Stimulated activated CD4-positive, alpha-beta T cell treated with anti-CD3 and anti-CD28 coated beads, Interleukin-15, amount 100 ng/mL, for 24 hours (primary cell): ENCODE measurements around the gene MEIKIN.
A peak's percentile ranks its signal among the peaks of the same experiment; 100 is the strongest.

Experiments used
- DNase-seq: peaks from one replicate; pipeline ENCODE4 v3.0.0-alpha.2; 2020

The MEIKIN gene

GRCh38 chr5:131973089-131973712, 27.7 kb upstream of the MEIKIN start:
- DNase-seq = no peak

GRCh38 chr5:131968396-131968954, 23.0 kb upstream of the MEIKIN start:
- DNase-seq = no peak

GRCh38 chr5:131966551-131966950, 21.1 kb upstream of the MEIKIN start:
- no peak for DNase-seq

GRCh38 chr5:131965826-131966415, 20.5 kb upstream of the MEIKIN start:
- DNase-seq = no peak

DNA sequence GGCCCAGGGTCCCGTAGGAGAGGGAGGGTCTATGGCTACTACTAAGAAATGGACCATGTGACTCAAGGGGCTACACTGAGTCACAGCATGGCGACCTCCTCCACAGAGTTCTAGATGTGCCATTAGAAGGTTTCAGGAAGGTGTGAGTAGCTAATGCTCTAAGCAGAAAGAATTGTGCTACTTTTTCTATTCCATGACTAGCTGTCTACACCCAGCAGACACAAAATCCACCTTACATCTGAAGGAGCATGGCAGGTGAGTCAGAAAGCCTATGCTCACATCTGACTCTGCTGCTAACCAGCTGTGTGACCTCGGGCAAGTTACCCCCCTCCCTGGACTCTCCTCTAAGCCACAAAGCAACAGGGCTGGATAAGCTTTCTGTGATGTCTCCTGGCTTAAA, 14.4 kb upstream of the MEIKIN start:
- peak; percentile 26 for DNase-seq

DNA sequence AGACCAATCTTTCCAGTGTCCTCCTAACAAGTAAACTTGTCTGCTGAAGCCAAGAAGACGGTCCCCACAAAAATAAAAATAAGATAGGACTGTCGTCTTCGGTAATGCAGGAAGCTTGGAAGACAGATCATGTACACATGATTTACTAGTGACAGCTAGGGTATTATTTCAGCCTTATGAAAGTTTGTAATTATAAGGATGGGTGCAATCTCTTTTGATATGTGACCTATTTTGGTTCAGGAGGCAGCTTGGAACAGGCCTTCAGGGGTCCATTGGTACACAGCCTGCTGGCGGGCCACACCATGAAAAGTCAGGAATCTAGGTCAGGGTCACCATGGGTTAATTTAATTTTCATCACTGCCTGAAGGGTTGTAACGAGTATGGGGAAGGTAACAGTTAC, 13.7 kb upstream of the MEIKIN start:
- no peak for DNase-seq

DNA sequence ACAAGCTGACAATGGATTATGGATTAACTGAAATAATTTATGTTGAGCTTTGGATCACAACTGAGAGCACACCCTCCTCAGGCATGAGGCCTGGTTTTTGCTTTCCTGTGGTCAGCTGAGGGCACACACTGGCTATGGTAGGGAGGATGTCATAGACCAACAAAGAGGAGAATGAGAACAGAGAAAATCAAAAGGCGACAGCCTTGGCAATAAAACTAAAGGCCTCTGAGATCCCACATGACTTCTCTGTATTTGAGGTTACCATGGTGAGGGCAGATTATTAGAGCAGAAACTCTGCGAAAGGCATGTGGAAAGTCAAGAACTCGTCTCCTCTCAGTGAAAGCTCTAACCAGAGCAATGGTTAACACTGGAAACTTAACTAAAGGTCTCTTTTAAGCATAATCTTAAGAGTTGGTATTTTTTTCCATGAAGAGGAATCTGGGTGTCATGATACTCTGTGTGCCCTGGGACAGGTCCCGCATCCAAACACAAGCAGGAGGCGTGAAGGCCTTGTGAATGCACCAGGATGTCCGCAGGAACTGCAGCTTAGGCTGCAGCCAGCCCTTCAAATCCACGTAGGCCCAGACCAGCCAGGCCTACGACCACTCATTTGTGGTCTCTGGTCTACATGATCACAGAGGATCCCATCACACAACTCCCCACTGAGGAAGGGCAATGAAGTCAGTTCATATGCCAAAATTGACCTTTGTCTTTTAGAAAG, 12.4 kb upstream of the MEIKIN start:
- no peak for DNase-seq

GRCh38 chr5:131953969-131954368, 8.5 kb upstream of the MEIKIN start:
- DNase-seq = no peak

GRCh38 chr5:131952301-131952857, 6.9 kb upstream of the MEIKIN start:
- no peak for DNase-seq

DNA sequence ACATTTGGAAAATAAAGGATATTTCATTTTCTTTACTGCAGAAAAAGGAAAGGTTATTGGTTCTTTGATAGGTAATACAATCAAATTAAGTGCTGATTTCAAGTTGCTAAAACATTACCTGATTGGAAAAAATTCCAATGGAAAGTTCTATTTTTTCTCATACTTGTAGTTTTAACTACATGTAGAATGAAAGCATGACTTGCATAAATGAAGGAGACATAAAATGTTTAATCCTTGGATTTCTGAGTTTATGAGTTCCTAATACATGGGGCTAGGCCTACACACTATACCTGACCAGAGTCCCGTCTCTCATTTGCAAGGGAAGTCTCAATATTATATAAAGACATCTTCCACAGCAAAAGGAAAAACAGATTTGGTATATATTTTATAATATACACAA, 5.2 kb upstream of the MEIKIN start:
- no peak for DNase-seq

DNA sequence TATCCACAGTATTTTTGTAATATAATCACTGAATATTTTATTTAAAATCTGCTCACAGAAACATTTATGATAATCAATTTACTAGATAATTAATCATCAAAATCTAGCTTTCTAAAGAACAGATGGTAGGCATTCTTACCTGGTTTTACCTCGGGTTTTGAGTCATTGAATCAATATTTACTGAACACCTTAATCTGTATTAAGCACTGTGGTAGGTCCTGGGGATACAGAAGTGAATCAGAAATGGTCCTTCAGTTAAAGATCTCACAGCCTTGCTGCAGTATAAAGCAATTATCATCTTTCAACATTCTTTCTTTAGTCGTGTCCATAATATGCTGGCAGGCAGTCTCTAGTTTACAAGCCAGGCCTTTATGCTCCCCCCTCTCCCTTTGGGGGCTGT, 2.0 kb upstream of the MEIKIN start:
- no peak for DNase-seq

DNA sequence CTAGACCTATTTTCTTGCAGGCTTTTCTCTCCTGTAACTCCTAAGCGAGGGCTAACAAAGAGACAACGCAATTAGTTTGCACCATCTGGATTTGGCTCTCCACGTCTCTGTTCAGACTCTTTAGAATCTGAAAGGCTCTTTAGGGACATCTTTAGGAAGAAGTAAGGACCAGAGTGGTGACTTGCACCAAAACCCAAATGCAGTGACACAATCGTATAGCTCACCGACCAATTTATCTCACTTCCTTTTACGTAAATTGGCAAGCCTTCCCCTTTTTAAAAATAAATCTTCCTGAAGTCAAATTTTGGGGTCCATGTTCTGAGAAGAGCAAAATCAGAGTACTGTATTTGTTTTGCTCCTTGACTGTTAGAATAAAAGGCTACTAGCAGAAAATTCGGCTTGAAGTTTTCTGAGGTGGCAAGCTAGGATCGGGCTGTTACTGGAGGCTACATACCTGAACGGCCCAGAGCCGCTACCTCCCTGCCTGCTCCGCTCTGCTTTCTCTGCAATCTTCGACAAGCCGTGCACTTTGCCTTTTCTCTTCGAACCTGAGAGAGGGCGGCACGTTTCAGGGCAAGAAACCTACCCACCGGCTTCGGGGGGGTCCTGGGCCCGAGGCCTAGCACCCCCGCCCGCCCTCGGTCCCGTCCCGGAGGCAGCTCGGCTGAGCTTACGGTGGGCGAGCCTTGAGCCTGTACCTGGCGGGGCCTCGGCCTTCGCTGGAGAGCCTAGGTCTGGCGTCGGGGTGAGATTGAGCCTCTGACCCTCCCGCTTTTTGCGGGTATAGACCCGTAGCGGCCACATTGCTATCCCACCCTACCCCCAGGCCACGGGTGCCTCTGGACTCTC, 537 bp downstream of the MEIKIN start:
- DNase-seq = no peak

DNA sequence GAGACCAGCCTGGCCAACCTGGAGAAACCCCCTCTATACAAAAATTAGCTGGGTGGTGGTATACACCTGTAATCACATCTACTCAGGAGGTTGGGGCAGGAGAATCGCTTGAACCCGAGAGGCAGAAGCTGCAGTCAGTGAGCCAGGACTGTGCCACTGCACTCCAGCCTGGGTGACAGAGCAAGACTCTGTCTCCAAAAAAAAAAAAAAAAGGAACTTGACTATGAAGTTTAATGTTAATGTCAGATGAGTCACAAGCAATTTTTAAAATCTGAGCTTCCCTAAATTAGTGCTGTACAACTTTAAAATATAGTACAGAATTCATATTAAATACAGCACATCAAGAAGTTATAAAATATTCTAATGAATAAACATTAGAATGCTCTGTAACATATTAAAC, 1.5 kb downstream of the MEIKIN start:
- no peak for DNase-seq

DNA sequence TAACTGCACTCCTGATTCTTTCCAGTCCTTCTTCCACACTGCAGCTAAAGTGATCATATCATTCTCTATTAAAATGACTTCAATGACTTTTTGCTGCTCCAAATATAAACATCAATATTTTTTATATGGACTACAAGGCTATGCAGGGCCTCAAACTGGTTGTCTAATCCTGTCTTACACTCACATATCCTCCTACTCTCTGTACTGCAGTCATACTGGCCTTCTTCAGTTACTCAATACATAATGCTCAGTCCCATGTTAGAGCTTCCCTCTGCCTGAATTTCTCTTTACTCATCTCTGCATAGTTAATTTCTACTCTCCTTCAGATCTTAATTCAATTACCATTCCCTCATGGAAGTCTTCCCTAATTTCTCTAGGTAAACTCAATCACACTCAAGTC, 3.4 kb downstream of the MEIKIN start:
- DNase-seq = no peak

DNA sequence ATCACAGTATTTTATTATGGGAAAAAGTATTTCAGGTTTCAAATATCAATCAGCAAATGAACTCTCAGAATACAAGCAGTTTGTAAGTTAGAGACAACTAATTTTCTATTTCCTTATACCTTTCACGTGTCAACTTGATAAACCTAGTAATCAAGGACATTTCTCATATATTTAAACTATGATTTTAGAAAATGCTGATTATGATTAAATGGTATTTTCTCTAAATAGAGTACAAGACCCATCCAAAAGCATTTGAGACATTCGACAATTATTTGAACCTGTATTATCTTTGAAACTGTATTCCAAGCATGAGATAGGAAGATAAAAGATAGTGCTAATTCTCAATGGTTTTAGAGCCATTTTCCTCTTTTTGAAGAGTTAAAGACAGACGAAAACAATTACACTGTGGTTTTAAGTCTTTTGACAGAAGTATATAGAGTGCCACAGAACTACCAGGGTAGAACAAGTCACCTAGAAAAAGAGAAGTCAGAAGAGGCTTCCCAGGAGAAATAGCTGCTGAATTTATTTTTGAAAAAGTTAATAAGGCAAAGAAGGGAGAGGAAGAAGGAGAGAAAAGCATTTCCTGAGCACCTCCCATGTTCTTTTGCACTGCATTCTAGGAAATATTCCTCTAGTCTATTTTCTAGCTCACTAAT, 5.6 kb downstream of the MEIKIN start:
- DNase-seq = no peak

DNA sequence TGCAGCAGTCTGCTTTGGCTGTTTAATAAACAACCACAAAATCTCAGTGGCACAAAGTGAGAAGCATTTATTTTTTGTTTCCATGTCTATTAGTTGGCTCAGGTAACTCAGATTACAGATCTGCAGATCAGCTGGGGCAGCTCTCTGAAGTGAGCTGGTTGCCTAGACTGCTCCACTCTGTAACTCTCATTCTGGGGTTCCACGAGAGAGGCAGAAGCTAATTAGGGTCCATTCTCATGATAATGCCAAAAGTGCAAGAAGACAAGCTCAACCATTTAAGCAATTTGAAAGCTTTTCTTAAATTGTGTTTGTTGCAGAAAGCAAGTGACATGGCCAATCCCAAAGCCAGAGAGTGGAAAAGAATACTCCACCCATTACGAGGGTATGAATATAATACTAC, 13.2 kb downstream of the MEIKIN start:
- DNase-seq = no peak

DNA sequence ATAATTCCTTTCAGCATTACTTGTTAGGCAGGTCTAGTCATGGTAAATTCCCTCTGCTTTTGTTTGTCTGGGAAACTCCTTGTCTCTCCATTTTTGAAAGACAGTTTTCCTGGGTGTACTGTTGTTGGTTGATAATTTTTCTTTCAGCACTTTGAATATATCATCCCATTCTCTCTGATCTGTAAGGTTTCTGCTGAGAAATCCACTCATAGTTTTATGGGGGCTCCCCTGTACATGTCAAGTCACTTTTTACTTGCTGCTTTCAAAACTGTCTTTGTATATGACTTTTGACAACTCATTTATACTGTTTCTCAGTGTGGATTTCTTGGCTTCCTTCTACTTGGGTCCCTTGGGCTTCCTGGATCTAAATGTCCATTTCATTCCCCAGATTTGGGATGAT, 16.5 kb downstream of the MEIKIN start:
- DNase-seq = no peak

- DNase-seq = no peak
Observed at GRCh38 chr5:131926168-131926567, 19.3 kb downstream of the MEIKIN start.

GRCh38 chr5:131916481-131916880, 29.0 kb downstream of the MEIKIN start:
- no peak for DNase-seq

- DNase-seq = no peak
Observed at GRCh38 chr5:131914472-131914871, 31.0 kb downstream of the MEIKIN start.

GRCh38 chr5:131913603-131914002, 31.9 kb downstream of the MEIKIN start:
- DNase-seq = no peak

DNA sequence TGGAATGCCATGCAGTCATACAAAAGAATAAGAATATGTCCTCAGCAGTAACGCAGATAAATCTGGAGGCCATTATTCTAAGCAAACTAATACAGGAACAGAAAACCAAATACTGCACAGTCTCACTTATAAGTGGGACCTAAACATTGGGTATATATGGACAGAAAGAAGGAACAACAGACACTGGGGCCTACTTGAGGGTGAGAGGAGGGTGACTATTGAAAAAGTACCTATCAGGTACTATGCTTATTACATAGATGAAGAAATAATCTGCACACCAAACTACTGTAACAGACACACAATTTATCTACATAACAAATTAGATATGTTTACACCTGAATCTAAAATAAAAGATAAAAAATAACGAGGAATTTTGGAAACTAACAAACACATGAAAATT, 38.8 kb downstream of the MEIKIN start:
- DNase-seq = no peak
